ENCODE measurements around the gene ISCU. TPM values are rescaled to one million over a fixed set of nuclear protein-coding genes. Genes with fewer than 3 reads are reported as not detected.

The ISCU gene
- total RNA-seq, 1 experiment from 2014 or later: 71.6 TPM

DNA sequence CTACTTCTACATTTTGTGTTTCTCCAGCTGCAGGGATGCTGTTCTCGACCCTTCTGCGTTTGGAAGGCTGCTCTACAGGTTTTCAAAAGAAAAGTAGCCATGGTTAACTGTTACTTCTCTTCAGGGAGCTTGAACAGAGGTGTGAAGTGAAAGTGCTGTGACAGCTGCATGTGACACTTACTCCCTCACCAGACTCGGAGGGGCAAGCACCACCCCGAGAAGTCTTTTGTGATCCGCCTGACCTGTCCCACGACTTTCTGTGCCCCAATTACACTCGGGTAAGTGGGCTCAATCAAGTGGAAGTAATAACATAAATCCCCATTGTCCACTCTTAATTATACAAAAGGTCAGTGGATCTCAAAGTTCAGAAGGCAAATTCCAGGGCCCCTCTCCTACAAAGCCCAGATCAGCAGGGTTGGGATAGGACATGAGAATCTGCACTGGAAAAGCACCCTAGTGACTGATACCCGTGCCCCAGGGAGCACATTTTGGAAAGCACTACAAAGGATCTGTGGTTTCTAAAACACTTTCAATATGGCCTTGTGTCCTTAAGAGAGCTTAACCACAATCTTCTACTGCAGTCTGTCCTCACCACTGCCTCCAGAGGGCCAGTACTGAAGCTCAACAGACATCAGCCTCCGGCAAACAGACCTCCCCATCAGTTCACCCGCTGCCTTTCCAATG lies 35.8 kb upstream of the ISCU start:
- Mint-ChIP-seq H3K4me3 (ENCODE audit: low read depth, unreplicated experiment) (no peak overlapping the region), H3K9me3 (ENCODE audit: low read depth, unreplicated experiment) (no peaks in the 10 kb centered on the region), H3K27ac (ENCODE audit: unreplicated experiment) (peak overlapping the region; percentile 34), H3K27me3 (ENCODE audit: unreplicated experiment) (no peaks in the 10 kb centered on the region), H3K36me3 (ENCODE audit: insufficient read depth, unreplicated experiment) (peaks cover 71% of the 10 kb centered on the region), H3K4me1 (ENCODE audit: low read depth, unreplicated experiment) (no peaks in the 10 kb centered on the region)
- CTCF ChIA-PET: interaction anchor here (0.5 kb wide), 1 partner anchor 15 kb away, joined by 8 read pairs; no protein-coding TSS in a partner anchor
- no TSS peak for BruUV-seq (replicated peaks)
- TF ChIP-seq, protein P1, sequence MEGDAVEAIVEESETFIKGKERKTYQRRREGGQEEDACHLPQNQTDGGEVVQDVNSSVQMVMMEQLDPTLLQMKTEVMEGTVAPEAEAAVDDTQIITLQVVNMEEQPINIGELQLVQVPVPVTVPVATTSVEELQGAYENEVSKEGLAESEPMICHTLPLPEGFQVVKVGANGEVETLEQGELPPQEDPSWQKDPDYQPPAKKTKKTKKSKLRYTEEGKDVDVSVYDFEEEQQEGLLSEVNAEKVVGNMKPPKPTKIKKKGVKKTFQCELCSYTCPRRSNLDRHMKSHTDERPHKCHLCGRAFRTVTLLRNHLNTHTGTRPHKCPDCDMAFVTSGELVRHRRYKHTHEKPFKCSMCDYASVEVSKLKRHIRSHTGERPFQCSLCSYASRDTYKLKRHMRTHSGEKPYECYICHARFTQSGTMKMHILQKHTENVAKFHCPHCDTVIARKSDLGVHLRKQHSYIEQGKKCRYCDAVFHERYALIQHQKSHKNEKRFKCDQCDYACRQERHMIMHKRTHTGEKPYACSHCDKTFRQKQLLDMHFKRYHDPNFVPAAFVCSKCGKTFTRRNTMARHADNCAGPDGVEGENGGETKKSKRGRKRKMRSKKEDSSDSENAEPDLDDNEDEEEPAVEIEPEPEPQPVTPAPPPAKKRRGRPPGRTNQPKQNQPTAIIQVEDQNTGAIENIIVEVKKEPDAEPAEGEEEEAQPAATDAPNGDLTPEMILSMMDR (IDR thresholded peaks at IDR 0.05; ENCODE audit: unreplicated experiment): no peak
- intact Hi-C loops (cut with micrococcal nuclease; ENCODE audit: unreplicated experiment): no loop called here
- no peak for DNase-seq

GRCh38 chr12:108527166-108527496 lies 35.3 kb upstream of the ISCU start:
- Mint-ChIP-seq H3K9me3 (ENCODE audit: low read depth, unreplicated experiment) (no peaks in the 10 kb centered on the region), H3K4me1 (ENCODE audit: low read depth, unreplicated experiment) (no peaks in the 10 kb centered on the region), H3K4me3 (ENCODE audit: low read depth, unreplicated experiment) (no peak overlapping the region), H3K27me3 (ENCODE audit: unreplicated experiment) (no peaks in the 10 kb centered on the region), H3K27ac (ENCODE audit: unreplicated experiment) (peak overlapping the region; percentile 34), H3K36me3 (ENCODE audit: insufficient read depth, unreplicated experiment) (peaks cover 71% of the 10 kb centered on the region)
- TF ChIP-seq, protein P1 (IDR thresholded peaks at IDR 0.05; ENCODE audit: unreplicated experiment): no peak
- intact Hi-C loops (cut with micrococcal nuclease; ENCODE audit: unreplicated experiment): no loop called here
- no peak for DNase-seq
- BruUV-seq (replicated peaks): no TSS peak
- CTCF ChIA-PET: no interaction called here

DNA sequence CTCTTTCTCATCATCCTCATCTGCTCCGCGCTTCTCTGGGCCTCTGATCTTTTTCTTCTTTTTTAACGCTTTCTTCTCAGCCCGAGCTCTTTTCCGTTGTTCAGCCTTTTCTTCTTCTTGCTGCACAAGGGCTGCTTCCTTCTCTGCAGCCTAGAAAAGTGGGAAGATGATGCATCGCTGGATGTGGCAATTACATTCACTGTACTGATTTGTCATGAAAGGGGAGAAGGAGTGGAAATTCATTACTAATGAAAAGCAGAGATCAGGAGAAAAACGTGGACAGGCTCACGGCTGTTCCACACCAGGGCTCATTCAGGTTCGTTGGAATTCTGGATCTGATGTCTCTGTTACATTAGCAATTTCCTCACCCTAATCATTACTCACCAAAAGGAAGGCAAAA lies 32.2 kb upstream of the ISCU start:
- no TSS peak for BruUV-seq (replicated peaks)
- TF ChIP-seq, protein P1 (IDR thresholded peaks at IDR 0.05; ENCODE audit: unreplicated experiment): no peak
- Mint-ChIP-seq H3K27me3 (ENCODE audit: unreplicated experiment) (no peaks in the 10 kb centered on the region), H3K9me3 (ENCODE audit: low read depth, unreplicated experiment) (no peaks in the 10 kb centered on the region), H3K4me3 (ENCODE audit: low read depth, unreplicated experiment) (no peak overlapping the region), H3K4me1 (ENCODE audit: low read depth, unreplicated experiment) (no peaks in the 10 kb centered on the region), H3K36me3 (ENCODE audit: insufficient read depth, unreplicated experiment) (peaks cover 77% of the 10 kb centered on the region), H3K27ac (ENCODE audit: unreplicated experiment) (no peak overlapping the region)
- intact Hi-C loops (cut with micrococcal nuclease; ENCODE audit: unreplicated experiment): no loop called here
- no peak for DNase-seq
- CTCF ChIA-PET: interaction anchor here (0.9 kb wide), 1 partner anchor 10 kb away, joined by 3 read pairs; no protein-coding TSS in a partner anchor

DNA sequence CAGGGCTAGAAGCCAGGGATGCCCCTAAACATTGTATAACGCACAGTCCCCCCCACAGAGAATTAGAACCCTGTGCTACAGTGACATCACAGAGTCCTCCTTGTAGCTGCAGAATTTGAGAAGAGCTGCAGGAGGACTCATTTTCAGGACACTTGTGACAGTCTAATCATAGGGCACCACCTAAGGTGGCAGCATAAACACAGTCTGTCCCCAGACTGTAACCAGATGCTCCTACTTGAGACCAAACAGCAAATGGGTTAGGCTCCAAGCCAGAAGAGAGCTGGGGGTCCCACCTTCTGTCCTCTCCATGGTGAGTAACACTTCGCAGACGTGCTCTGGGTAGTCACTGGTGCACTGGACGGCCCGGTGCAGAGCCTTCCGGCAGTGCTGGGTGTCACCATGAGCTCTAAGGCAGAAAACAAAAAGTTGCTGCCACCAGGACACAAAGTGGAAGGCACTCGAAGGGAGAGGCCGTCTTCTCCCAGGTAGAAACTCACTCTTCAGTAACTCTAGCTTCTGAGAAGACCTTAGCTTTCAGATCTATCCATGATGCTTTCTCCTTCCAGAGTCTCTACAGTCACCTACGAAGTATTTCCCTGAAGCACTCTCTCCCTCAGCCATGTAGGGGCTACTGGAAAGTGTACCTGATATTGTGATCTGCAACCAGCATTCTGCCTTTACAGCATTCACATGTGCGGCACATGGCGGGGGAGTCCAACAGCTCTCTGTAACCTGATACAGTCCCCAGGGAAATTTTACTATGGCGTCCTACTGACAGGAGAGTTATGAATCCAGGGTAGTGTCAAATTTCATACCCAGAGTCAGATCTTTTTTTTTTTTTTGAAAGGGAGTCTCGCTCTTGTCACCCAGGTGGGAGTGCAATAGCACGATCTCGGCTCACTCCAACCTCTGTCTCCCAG lies 30.2 kb upstream of the ISCU start:
- Mint-ChIP-seq H3K36me3 (ENCODE audit: insufficient read depth, unreplicated experiment) (peaks cover 80% of the 10 kb centered on the region), H3K4me3 (ENCODE audit: low read depth, unreplicated experiment) (no peak overlapping the region)
- TF ChIP-seq, protein P1 (IDR thresholded peaks at IDR 0.05; ENCODE audit: unreplicated experiment): no peak

More for the DNA sequence above, 30.2 kb upstream of the ISCU start:
- CTCF ChIA-PET: no interaction called here
- H3K27me3 Mint-ChIP-seq (ENCODE audit: unreplicated experiment): no peaks in the 10 kb centered on the region
- no TSS peak for BruUV-seq (replicated peaks)
- no peaks in the 10 kb centered on the region for H3K9me3 Mint-ChIP-seq (ENCODE audit: low read depth, unreplicated experiment)
- no peak overlapping the region for H3K27ac Mint-ChIP-seq (ENCODE audit: unreplicated experiment)
- intact Hi-C loops (cut with micrococcal nuclease; ENCODE audit: unreplicated experiment): no loop called here
- peaks cover 6% of the 10 kb centered on the region for H3K4me1 Mint-ChIP-seq (ENCODE audit: low read depth, unreplicated experiment)
- DNase-seq: no peak
